Activated gamma-delta T cell treated with anti-CD3 and anti-CD28 coated beads, Interleukin-2, amount 50 U/mL, for 16 hours (primary cell): ENCODE results near the gene PALM3.
"Not testable (repeated sequence)": the region's sequence is repeated elsewhere in the genome, so short reads cannot be mapped to it uniquely, and the experiment has no call there.

Experiments
- DNase-seq: peaks from one replicate; pipeline ENCODE4 v3.0.0-alpha.2; 2020; ENCODE audit warnings: low read depth

The PALM3 gene

DNA sequence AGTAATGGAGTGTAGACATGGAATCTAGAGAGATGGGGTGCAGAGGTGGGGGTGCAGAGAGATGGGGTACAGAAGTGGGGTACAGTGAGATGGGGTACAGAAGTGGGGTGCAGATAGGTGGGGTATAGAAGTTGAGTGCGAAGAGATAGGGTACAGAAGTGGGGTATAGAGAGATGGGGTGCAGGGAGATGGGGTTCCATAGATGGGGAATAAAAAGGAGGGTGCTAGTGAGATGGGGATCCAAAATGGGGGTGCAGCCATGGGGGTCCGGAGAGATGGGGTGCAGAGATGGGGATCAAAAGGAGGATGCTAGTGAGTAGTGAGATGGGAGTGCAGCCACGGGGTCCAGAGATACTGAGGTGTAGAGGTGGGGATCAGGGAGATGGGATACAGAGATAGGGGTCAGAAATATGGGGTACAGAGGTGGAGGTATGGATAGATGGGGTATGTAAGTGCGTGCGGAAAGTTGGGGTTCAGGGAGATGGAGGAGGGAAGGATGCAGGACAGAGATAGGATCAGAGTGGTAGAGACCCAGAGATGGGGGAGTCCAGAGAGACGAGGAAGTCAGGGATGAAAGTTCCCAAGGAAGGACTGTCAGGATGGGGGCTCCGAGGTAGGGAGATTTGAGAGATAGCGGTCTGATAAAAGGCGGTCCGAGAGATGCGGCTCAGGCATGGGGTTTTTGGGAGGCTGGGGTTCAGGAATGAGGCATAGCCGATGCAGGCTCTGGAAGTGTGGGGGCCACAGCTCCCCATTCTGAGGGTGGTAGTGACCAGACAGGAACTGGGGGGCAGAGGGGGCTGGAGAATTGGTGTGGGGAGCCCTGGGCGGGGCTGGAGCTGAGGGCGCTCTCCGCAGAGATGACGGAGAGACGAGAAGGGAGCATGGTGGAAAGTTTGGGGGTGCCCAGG is 3.4 kb downstream of the PALM3 start:
- DNase-seq, result no peak

DNA sequence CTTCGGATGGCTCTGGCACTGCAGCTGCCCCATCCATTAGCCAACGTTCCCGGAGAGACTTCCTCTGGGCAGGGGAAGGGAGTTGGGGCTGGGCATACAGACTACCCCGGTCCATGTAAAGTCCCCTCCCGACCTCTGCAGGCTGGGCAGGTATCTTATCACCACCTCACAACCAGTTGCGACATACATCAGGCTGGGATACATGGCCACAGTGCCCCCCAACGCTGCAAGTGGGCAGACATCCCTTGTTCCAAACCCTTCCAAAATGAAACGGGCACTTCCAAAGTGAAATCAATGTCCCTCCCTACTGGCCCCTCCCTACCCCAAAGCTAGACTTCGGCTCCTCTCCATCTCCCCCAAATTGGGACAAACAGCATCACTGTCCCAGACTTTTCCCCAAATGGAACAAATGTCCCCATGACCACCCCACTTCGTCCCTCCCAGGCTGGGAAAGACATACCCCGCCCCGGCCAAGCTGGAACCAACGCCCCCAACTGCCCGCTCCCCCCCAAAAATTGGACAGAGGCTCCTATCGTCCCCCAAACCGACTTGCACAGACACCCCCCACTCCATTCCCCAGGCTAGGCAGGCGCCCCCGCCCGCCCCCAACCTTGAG is 5.0 kb downstream of the PALM3 start:
- no peak for DNase-seq

DNA sequence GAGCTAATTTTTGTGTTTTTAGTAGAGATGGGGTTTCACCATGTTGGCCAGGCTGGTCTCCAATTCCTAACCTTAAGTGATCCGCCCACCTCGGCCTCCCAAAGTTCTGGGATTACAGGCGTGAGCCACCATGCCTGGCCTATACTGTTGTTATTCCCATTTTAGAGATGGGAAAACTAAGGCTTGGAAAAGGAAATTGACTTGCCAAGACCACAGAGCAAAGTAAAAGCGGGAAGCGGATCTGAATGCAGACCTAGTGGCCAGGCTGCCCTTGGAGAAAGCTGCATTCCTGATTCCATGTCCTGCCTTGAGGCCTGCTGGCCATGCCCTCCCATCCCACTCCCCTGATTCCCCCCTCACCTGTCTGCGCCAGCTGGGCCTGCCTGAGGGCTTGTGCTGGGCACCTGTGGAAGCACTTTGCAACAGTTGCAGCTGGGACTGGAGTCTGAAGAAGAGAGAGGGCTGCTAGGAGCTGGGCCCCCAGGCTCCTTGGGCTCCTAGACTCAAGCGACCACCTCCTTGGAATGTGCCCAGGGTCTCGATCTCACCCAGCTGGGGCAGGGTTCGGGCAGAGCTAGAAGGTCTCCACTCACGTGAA is 5.7 kb downstream of the PALM3 start:
- no peak for DNase-seq

DNA sequence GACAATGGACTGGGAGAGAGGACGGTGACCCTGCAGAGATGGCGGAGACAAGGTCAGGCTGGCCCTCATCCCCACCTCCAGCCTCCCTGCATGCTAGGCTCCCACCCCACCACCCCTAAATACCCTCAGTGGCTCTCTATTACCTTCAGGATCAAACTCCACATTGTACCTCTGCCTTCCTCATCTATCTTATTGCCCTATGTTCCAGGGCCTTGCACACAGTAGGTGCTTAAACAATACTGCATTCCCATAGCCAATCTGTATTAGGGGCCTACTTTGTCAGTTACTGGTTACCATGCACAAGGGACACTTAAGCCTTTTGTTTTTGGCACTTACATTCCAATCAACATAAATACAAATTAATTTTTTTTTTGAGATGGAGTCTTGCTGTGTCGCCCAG is 6.5 kb downstream of the PALM3 start:
- DNase-seq, result no peak

DNA sequence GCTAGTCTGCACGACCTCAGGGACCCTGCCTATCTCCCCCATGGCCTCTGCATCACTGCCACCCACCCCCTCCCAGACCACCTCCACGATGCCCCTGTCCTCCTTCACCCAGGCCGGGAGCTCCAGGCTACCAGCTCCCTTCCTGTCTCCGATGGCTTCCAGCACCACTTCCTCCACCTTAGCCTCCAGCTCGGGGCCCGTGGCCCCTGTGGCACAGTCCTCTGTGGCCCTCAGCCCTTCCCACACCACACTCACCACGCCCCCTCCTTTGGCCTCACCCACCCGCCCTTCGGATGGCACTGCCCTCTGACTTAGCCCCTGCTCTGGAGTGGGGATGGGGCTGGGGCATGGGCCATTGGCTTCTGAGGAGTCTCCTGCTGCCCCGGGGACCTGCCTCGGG is 7.2 kb downstream of the PALM3 start:
- DNase-seq, result no peak

DNA sequence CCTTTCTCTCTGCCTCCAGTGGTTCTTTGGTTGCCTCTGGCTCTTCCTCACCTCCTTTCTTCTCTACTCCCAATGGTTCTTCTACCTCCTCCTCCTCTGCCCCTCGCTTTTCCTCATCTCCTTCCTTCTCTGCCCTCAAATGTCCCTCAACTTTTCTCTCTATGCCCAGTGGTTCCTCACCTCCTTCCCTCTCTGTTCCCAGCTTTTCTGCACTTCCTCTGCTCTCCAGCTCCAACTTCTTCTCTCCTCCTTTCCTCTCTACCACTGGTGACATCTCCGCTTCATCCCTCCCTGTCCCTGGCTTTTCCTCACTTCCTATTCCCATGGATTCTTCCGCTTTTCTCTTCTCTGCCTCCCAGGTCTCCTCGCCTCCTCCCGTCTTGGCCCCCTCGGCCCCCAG is 7.8 kb downstream of the PALM3 start:
- no peak for DNase-seq

DNA sequence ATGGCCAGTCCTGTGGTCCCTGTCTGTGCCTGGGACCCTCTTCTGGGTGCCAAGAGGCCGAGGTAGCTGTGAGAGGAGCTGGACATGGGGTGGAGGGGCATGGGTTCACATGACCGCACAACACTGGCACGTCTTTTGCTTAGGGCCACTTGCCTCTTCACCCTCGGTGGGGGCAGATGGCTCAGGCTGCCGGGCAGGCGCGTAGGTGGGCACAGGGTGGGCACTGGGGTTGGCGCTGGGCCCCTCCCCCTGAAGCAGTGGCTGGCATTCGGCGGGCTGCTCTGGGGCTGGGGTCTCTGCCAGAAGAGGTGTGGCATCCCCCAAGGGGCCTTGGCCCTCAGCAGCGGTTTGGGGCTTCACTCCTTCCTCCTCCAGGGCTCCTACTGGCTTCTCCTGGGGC is 8.4 kb downstream of the PALM3 start:
- no peak for DNase-seq

DNA sequence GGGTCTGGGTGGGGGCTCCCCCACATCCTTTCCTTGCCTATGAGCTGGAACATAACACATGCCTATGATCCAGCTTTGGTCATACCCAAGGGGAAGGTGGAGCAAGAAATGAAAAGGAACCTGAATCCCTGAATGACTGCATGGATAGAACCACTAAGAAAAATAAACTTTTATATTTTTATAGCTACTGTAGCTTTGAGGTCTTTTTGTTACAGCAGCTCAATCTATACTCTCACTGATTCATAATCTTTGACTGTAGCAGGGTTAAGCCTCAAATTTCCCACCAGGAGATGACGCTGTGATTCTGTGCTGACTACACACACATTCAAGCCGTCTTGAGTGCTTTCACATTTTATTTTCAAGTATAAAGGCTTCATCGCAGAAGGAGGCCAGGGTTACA is 8.8 kb downstream of the PALM3 start:
- DNase-seq, result no peak

DNA sequence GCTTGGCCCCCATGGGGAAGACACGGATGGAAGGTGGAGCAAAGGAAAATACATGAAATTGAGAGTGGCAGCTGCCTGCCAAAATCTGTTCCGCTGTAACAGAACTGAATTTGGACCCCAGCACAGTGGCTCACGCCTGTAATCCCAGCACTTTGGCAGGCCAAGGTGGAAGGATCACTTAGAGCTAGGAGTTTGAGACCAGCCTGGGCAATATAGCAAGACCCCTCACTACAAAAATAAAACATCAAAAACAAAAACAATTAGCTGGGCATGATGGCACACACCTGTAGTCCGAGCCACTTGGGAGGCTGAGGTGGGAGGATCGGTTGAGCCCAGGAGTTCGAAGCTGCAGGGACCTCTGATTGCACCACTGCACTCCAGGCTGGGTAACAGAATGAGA is 9.4 kb downstream of the PALM3 start:
- DNase-seq, result no peak

DNA sequence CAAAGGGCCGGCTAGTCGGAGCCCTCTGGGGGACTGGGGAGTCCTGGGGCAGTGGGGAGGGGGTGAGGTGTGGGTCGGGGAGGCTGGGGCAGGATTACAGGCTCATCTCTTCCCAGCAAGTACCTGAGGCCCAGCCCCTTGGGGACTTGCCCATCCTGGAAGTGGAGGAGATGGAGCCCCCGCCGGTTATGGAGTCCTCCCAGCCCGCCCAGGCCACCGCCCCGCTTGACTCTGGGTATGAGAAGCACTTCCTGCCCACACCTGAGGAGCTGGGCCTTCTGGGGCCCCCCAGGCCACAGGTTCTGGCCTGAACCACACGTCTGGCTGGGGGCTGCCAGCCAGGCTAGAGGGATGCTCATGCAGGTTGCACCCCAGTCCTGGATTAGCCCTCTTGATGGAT is 9.9 kb downstream of the PALM3 start:
- no peak for DNase-seq

DNA sequence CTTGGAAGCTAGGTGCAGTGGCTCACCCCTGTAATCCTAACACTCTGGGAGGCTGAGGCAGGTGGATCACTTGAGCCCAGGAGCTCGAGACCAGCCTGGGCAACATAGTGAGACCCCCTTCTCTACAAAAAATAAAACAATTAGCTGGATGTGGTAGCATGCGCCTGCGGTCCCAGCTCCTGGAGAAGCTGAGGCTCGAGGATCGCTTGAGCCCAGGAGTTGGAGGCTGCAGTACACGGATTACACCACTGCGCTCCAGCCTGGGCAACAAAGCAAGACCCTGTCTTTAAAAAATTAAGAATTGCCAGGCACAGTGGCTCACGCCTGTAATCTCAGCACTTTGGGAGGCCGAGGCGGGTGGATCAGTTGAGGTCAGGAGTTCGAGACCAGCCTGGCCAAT is 10.9 kb downstream of the PALM3 start:
- not testable (repeated sequence) for DNase-seq

DNA sequence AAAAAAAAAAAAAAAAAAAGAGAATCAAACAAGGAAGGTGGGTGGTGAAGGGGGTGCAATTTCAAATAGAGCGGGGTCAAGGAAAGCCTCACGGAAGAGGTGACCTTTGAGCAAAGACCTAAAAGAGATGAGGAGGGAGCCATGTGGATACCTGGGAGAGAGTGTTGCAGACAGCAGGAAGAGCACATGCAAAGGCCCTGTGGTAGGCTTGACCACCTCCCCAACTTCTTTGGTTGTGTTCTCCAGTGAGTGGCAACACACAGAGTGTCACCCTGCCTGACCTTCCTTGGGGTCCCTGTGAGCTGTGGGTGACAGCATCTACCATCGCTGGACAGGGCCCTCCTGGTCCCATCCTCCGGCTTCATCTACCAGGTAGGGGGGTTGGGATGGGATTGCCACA is 11.4 kb downstream of the PALM3 start:
- no peak for DNase-seq

DNA sequence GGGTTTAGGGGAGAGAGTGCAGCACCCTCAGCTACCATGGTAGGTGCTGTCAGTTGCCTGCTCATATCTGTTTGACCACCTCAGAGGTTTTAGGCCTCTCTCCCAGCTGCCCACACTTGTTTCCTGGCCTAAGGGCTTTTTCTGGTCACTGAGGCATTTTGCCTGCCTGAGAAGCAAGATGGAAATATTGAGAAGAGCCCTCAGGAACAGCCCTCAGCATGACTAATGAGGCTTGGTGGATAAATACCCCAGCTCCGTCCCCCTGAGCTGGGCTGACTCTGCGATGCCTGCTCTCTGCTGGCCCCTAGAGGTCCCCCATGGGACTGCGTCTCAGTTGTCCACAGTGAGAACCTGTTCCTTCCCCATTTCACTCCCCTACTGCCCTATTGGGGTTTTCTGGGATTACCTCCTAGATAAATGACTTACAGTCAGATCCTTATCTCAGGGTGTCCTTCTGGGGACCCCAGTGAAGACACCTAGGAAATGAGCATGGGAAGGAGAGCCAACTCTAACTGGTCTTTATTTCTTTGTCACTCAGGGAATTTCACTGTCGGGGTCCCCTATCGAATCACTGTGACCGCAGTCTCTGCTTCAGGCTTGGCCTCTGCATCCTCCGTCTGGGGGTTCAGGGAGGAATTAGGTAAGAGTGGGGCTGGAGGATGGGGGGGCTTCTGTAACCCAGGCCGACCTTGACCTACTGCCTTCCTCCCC is 13.3 kb downstream of the PALM3 start:
- peak; percentile 68 for DNase-seq

DNA sequence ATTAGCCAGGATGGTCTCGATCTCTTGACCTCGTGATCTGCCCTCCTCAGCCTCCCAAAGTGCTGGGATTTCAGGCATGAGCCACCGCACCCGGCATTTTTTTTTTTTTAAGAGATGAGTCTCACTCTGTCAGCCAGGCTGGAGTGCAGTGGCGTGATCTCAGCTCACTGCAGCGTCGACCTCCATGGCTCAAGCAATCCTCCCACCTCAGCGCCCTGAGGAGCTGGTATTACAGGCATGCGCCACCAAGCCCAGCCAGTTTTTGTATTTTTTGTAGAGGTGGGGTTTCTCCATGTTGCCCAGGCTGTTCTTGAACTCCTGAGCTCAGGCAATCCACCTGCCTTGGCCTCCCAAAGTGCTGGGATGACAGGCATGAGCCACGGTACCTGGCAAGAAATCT is 14.0 kb downstream of the PALM3 start:
- DNase-seq, result not testable (repeated sequence)

DNA sequence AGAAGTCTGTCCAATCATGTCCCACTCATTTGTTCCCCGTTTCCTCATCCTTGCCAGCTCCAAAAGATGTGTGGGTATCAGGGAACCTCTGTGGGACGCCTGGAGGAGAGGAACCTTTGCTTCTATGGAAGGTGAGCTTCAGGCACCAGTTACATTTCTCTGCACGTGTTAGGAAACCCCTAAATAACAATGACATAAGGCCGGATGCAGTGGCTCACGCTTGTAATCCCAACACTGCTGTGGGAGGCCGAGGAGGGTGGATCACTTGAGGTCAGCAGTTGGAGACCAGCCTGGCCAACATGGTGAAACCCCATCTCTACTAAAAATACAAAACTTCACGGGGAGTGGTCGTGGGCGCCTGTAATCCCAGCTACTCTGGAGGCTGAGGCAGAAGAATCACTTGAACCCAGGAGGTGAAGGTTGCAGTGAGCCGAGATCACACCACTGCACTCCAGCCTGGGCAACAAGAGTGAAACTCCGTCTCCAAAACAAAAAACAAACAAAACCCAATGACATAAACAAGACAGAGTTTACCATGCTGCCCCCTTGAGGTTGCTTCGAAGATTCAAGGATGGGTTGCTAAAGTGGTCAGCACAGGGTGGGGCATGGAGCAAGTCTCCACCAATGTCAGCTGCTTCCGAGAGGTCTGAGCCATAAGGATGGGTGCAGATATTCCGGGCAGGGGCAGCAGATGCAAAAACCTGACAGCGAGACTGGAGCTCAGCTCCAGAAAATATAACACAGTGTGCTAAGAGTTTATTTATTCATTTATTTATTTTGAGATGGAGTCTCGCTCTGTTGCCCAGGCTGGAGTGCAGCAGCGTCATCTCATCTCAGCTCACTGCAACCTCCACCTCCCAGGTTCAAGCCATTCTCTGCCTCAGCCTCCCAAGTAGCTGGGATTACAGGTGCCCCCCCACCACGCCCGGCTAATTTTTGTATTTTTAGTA is 18.9 kb downstream of the PALM3 start:
- peak; percentile 26 for DNase-seq

DNA sequence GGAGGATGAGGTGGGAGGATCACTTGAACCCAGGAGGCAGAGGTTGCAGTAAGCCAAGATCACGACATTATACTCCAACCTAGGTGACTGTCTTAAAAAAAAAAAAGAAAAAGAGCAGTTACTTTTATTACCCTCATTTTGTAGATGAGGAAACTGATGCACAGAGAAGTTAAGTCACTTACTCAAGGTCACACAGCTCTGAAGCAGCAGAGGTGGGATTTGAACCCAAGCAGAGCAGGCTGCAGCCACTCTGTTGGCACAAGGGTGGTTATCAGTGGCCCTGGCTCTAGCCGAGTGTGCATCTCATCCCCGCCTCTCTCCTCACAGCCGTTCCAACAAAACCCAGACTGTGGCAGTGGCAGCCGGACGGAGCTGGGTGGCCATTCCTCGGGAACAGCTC is 22.7 kb downstream of the PALM3 start:
- DNase-seq, result no peak

DNA sequence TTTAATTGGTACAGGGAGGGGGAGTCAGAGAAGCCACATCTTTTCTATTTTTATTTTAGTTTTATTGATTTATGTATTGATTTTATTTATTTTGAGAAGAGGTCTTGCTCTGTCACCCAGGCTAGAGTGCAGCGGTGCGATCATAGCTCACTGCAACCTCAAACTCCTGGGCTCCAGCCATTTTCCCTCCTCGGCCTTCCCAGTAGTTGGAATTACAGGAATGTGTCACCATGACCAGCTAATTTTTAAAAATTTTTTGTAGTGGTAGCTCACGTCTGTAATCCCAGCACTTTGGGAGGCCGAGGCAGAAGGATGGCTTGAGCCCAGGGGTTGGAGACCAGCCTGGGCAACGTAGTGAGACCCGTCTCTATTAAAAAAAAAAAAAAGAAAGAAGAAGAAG is 26.2 kb downstream of the PALM3 start:
- no peak for DNase-seq

DNA sequence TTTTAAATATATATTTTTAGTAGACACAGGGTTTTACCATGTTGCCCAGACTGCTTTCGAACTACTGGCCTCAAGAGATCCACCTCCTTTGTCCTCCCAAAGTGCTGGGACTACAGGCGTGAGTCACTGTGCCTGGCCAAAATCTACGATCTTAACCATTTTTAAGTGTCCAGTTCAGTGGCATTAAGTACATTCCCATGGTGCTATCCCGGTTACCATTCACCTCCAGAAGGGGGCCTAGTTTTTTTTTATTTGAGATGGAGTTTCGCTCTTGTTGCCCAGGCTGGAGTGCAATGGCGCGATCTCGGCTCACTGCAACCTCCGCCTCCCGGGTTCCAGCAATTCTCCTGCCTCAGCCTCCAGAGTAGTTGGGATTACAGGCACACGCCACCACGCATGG is 26.7 kb downstream of the PALM3 start:
- DNase-seq, result not testable (repeated sequence)

DNA sequence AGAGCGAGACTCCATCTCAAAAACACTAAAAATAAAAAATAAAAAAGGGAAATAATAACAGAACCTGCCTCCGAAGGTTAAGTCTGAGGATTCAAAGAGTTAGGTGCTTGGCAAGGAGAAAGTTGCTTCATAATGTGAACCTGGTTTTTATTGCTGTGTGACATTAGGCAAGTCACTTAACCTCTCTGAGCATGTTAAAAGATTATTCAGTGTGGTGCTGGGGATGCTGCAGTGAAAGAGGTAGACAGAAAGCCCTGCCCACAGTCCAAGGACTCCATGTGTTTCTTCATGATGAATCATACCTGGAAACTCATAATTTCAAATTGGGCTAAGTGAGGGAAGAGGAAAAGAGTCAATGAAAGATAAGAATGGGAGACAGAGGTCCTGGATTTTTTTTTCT is 27.9 kb downstream of the PALM3 start:
- DNase-seq, result no peak

DNA sequence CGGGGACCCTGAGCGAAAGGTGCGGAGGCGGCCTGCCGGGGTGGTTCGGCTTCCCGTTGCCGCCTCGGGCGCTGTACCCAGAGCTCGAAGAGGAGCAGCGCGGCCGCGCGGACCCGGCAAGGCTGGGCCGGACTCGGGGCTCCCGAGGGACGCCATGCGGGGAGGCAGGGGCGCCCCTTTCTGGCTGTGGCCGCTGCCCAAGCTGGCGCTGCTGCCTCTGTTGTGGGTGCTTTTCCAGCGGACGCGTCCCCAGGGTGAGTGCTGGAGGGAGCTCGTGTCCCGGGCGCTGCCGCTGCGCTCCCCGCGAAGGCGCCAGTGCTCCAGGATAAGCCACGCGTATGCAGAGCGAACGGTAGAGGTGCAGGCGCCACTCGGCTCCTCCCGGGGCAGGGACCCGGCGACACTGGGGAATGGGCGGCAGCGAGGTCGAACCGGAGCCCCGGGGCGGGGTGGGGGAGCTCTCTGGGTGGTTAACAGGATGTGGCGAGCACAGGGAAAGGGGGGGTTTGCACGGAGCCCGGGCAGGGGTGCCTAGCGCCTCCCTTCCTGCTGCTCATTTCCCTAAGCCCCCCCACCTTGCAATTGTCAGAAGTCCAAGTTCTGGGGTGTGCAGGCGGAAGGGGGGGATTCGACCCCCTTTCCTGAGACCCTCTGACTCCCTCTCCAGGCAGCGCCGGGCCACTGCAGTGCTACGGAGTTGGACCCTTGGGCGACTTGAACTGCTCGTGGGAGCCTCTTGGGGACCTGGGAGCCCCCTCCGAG is 30.0 kb downstream of the PALM3 start, which contains the start of gene IL27RA:
IL27RA (plus strand) TSS at position 44 of the 762 bp plus-strand sequence; CDS start at position 155, 111 bp downstream.
- peak; percentile 73 for DNase-seq
